ENCODE results near the gene ANO9.

- TF ChIP-seq CTCF (IDR thresholded peaks at IDR 0.05; ENCODE audit: low read depth, low read length, missing input control) (no peak), MAX (IDR thresholded peaks at IDR 0.05) (no peak), HNF4G (IDR thresholded peaks at IDR 0.05) (no peak), FOXA2 (IDR thresholded peaks at IDR 0.05) (no peak), REST (IDR thresholded peaks at IDR 0.05) (no peak), RXRA (IDR thresholded peaks at IDR 0.05) (no peak), SP1 (IDR thresholded peaks at IDR 0.05) (no peak), RAD21 (IDR thresholded peaks at IDR 0.05) (no peak)
These were observed 8.2 kb downstream of the ANO9 start for GRCh38 chr11:433641-434040.

Measured in liver (tissue), 3 donors.